Measurements from ENCODE around the gene NXPH3. TPM values are rescaled to one million over a fixed set of nuclear protein-coding genes. Genes with fewer than 3 reads are reported as not detected.

The NXPH3 gene
- total and polyA plus RNA-seq, 2 donors (not counting 3 experiments of a cell fraction or from before 2014, with no cell fraction given) = 1.7 to 2.0 TPM

DNA sequence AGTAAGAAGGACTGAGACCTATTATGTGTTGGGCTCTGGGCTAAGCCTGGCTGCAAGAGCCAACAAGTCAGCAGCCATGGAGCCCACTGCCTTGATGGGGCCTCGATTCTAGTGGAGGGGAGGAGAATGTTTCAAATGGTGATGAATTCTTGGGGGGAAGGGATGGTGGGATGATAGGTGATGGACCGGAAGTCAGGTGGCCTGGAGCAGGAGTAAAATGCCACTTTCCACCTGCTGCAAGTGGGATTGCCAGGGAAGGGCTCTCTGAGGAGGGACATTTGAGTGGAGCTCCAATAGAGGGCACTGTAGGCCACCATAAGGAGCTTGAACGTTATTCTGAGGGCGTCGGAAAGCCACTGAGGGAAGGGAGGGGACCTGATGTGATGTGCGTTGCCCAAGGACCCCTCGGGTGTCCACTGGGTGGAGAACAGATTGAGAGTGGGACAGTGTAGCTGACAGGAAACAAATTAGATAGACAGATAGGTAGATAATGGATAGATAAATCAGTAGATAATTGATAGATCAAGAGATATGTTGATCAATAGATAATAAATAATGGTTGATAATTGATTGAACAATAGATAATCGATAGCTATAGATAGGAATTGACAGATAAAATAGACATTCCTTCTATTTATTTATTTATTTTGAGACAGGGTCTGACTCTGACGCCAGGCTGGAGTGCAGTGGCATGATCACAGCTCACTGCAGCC, 18.2 kb upstream of the NXPH3 start:
- DNase-seq (ENCODE audit: low read depth, low spot score) (peak; percentile 50), FAIRE-seq (peak; percentile 80)
- dilution Hi-C loops (cut with MboI; ENCODE audit: extremely low pct_ligation_motif_present, low sequenced_read_pairs) = no loop called here
- no peak overlapping the region for H3K4me2 ChIP-seq (ENCODE audit: insufficient read depth, low read length)
- peaks cover 2% of the 10 kb centered on the region for H3K4me1 ChIP-seq (ENCODE audit: control insufficient read depth, extremely low read depth, insufficient read depth, low read length)
- H2AFZ ChIP-seq (ENCODE audit: low read depth, low read length) = no peak overlapping the region
- no peaks in the 10 kb centered on the region for H4K20me1 ChIP-seq (replicated peaks; ENCODE audit: control insufficient read depth, extremely low read depth, insufficient read depth, low read length)
- H3K79me2 ChIP-seq (ENCODE audit: control insufficient read depth, insufficient read depth, low read length) = no peaks in the 10 kb centered on the region
- H3K9me1 ChIP-seq (replicated peaks; ENCODE audit: control insufficient read depth, extremely low read depth, insufficient read depth, low read length) = no peaks in the 10 kb centered on the region
- no TSS peak for BruUV-seq (replicated peaks)
- H3K9me3 ChIP-seq (replicated peaks; ENCODE audit: control insufficient read depth, insufficient read depth, low read length) = no peaks in the 10 kb centered on the region
- no peaks in the 10 kb centered on the region for H3K36me3 ChIP-seq (ENCODE audit: control insufficient read depth in 2 of 2, extremely low read depth in 1 of 2, insufficient read depth in 2 of 2, low read length in 2 of 2)
- H3K27me3 ChIP-seq (ENCODE audit: control insufficient read depth in 2 of 2, insufficient read depth in 2 of 2, low read length in 2 of 2) = no peaks in the 10 kb centered on the region
- no peak overlapping the region for H3K9ac ChIP-seq (replicated peaks; ENCODE audit: extremely low read depth, insufficient read depth, low read length)
- ChIA-PET CTCF (interaction anchor here (0.7 to 4.2 kb wide), 52 partner anchors 8 to 530 kb away, joined by 3 to 188 read pairs (median 5); partner anchors contain the start of genes KAT7, NXPH3, PHB1 and SLC35B1), POLR2A (no interaction called here)
- intact Hi-C loops (cut with micrococcal nuclease) = no loop called here
- H3K4me3 ChIP-seq (replicated peaks in 1 of 3; ENCODE audit: insufficient read depth in 1 of 3, low read depth in 1 of 3, low read length in 3 of 3) = no peak overlapping the region
- H3K27ac ChIP-seq (ENCODE audit: insufficient read depth, low read depth, low read length) = no peak overlapping the region
- TF ChIP-seq, protein P1, sequence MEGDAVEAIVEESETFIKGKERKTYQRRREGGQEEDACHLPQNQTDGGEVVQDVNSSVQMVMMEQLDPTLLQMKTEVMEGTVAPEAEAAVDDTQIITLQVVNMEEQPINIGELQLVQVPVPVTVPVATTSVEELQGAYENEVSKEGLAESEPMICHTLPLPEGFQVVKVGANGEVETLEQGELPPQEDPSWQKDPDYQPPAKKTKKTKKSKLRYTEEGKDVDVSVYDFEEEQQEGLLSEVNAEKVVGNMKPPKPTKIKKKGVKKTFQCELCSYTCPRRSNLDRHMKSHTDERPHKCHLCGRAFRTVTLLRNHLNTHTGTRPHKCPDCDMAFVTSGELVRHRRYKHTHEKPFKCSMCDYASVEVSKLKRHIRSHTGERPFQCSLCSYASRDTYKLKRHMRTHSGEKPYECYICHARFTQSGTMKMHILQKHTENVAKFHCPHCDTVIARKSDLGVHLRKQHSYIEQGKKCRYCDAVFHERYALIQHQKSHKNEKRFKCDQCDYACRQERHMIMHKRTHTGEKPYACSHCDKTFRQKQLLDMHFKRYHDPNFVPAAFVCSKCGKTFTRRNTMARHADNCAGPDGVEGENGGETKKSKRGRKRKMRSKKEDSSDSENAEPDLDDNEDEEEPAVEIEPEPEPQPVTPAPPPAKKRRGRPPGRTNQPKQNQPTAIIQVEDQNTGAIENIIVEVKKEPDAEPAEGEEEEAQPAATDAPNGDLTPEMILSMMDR (IDR thresholded peaks at IDR 0.05; ENCODE audit: extremely low read depth in 1 of 2, insufficient read depth in 1 of 2, low read depth in 1 of 2, low read length in 2 of 2) = peak; percentile 64 to 74
- TF ChIP-seq EZH2 (IDR thresholded peaks at IDR 0.05; ENCODE audit: borderline replicate concordance, low read depth, low read length, severe bottlenecking) = no peak

GRCh38 chr17:49564638-49565037, 11.0 kb upstream of the NXPH3 start:
- DNase-seq (ENCODE audit: low read depth, low spot score) (no peak), FAIRE-seq (no peak)
- TF ChIP-seq, protein P1 (IDR thresholded peaks at IDR 0.05; ENCODE audit: extremely low read depth in 1 of 2, insufficient read depth in 1 of 2, low read depth in 1 of 2, low read length in 2 of 2) = no peak
- TF ChIP-seq MYC (IDR thresholded peaks at IDR 0.05; ENCODE audit: low read depth, low read length) (no peak), GATA2 (IDR thresholded peaks at IDR 0.05; ENCODE audit: insufficient read depth, insufficient read length, low read depth, low read length) (no peak), JUN (IDR thresholded peaks at IDR 0.05; ENCODE audit: borderline replicate concordance, insufficient read depth, insufficient read length, low read depth) (no peak), EZH2 (IDR thresholded peaks at IDR 0.05; ENCODE audit: borderline replicate concordance, low read depth, low read length, severe bottlenecking) (no peak), POLR2AphosphoS5 (IDR thresholded peaks at IDR 0.05; ENCODE audit: insufficient read depth, low read depth, low read length) (no peak), MAX (IDR thresholded peaks at IDR 0.05; ENCODE audit: insufficient read depth, insufficient read length) (no peak), FOS (IDR thresholded peaks at IDR 0.05; ENCODE audit: borderline replicate concordance, insufficient read depth, low read length) (no peak), POLR2A (IDR thresholded peaks at IDR 0.05; ENCODE audit: low read depth, low read length) (no peak)
- Histone ChIP-seq H3K4me3 (replicated peaks in 1 of 3; ENCODE audit: insufficient read depth in 1 of 3, low read depth in 1 of 3, low read length in 3 of 3) (no peak overlapping the region), H3K9me3 (replicated peaks; ENCODE audit: control insufficient read depth, insufficient read depth, low read length) (no peaks in the 10 kb centered on the region), H3K27me3 (ENCODE audit: control insufficient read depth in 2 of 2, insufficient read depth in 2 of 2, low read length in 2 of 2) (peaks cover 2 to 9% of the 10 kb centered on the region in 2 experiments), H3K36me3 (ENCODE audit: control insufficient read depth in 2 of 2, extremely low read depth in 1 of 2, insufficient read depth in 2 of 2, low read length in 2 of 2) (no peaks in the 10 kb centered on the region), H2AFZ (ENCODE audit: low read depth, low read length) (no peak overlapping the region), H3K27ac (ENCODE audit: insufficient read depth, low read depth, low read length) (no peak overlapping the region), H3K4me2 (ENCODE audit: insufficient read depth, low read length) (no peak overlapping the region), H3K4me1 (ENCODE audit: control insufficient read depth, extremely low read depth, insufficient read depth, low read length) (peaks cover 5% of the 10 kb centered on the region), H3K9ac (replicated peaks; ENCODE audit: extremely low read depth, insufficient read depth, low read length) (no peak overlapping the region), H3K79me2 (ENCODE audit: control insufficient read depth, insufficient read depth, low read length) (no peaks in the 10 kb centered on the region), H4K20me1 (replicated peaks; ENCODE audit: control insufficient read depth, extremely low read depth, insufficient read depth, low read length) (no peaks in the 10 kb centered on the region), H3K9me1 (replicated peaks; ENCODE audit: control insufficient read depth, extremely low read depth, insufficient read depth, low read length) (no peaks in the 10 kb centered on the region)
- intact Hi-C loops (cut with micrococcal nuclease) (loop anchor here (1.0 kb wide), 1 partner anchor 202 kb away; no protein-coding TSS in a partner anchor), dilution Hi-C loops (cut with MboI; ENCODE audit: extremely low pct_ligation_motif_present, low sequenced_read_pairs) (no loop called here)
- CTCF ChIA-PET = interaction anchor here (0.7 to 14.0 kb wide), 4 partner anchors 8 to 434 kb away, joined by 3 to 786 read pairs (median 14); partner anchors contain the start of gene SLC35B1
- POLR2A ChIA-PET = no interaction called here
- no TSS peak for BruUV-seq (replicated peaks)

All from endothelial cell of umbilical vein (primary cell).